Stimulated activated CD8-positive, alpha-beta memory T cell treated with anti-CD3 and anti-CD28 coated beads, Interleukin-2, amount 100 ng/mL, for 1 hour (primary cell): ENCODE results near the gene HELZ.

Source experiments
- DNase-seq, 2 donors: peaks; one replicate each; pipeline ENCODE4 v3.0.0-alpha.2; 2020; ENCODE audit warnings: low read depth in 2 of 2

Gene HELZ

DNA sequence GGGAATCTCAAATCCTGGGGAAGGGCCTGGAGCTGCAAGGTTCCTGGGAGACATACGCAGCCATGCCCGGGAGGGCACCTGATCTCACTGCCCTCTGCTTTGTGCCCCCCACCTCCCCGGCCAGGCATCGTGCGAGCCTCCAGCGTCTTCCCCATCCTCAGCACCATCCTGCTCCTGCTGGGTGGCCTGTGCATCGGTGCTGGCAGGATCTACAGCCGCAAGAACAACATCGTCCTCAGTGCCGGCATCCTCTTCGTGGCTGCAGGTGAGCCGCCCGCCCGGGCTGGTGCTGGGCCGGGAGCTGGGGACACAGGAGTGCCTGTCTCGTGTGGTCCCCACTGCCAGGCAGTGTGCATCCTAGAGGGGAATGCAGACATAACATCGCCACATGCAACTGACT is 220.3 kb downstream of the HELZ start:
- DNase-seq = no peak

- no peak for DNase-seq
Measured at GRCh38 chr17:67022451-67022810, 222.6 kb downstream of the HELZ start.

DNA sequence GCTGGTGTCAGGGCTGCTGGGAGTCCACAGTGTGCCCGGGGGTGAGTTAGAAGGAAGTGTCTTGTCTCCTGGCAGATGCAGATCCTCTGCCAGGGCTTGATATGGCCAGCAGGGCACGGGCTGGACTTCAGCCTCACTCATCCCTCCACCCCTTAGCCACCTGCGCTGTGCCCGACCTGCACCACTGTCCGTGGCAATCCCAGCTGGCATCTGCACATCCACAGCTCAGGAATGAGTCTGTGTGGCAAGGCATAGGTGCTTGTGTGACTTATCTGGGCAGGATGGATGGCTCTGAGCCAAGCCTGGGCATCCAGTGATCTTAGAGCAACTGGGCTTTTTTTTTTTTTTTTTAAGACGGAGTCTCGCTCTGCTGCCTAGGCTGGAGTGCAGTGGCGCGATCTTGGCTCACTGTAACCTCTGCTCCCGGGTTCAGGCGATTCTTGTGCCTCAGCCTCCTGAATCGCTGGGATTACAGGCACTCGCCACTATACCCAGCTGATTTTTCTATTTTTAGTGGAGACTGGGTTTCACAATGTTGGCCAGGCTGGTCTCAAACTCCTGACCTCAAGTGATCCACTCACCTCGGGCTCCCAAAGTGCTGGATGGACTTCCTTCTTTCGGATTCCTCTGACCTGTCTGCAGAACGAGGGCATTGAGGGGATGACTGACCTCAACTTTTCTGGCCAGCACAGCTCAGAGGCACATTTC is 223.1 kb downstream of the HELZ start:
- DNase-seq = no peak

DNA sequence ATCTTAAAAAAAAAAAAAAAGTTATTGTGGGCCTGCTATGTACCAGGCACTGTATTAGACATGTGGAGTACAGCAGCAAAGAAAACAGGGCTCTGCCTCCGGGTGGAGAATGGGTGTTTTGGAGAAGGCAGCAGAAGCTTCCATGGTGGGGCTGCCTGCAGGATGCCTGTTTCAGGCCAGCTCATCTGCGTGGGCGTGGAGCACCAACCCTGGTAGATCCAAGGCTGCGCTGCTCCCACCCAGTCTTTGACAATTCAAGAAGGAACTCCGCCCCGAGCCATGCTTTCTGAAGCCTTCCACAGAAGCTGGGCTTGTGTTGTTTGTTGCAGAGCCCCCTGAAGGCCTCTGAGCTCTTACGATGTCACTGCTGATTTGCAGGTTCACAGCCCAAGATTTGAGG is 223.8 kb downstream of the HELZ start:
- DNase-seq = no peak
